H9 (cell line): Measurements from ENCODE around the gene RHOC. TPM values are rescaled to one million over a fixed set of nuclear protein-coding genes. Genes with fewer than 3 reads are reported as not detected.

ENCODE experiments used
- DNase-seq: peaks from one replicate; pipeline ENCODE4 v3.0.0-alpha.2; 2017
- H2AFZ ChIP-seq: one replicate; pipeline ENCODE4 v1.6.1; 2013; ENCODE audit warnings: mild to moderate bottlenecking, low read length, control low read depth, moderate library complexity
- H2AK5ac ChIP-seq: 2 replicates; pipeline ENCODE4 v1.6.1; 2013; ENCODE audit warnings: low read length, control low read depth, mixed read lengths; ENCODE audit not compliant: insufficient read length
- H2BK120ac ChIP-seq: one replicate; pipeline ENCODE4 v1.6.1; 2013; ENCODE audit warnings: low read depth, mild to moderate bottlenecking, low read length, control low read depth, inconsistent platforms; ENCODE audit not compliant: poor library complexity, severe bottlenecking
- H2BK12ac ChIP-seq: 2 replicates; pipeline ENCODE4 v1.6.1; 2013; ENCODE audit warnings: low read length, control low read depth, mixed read lengths, low read depth; ENCODE audit not compliant: insufficient read length
- H2BK15ac ChIP-seq: 2 replicates; pipeline ENCODE4 v1.6.1; 2013; ENCODE audit warnings: low read depth, low read length, control low read depth
- H2BK20ac ChIP-seq: one replicate; pipeline ENCODE4 v1.6.1; 2013; ENCODE audit warnings: low read depth, mild to moderate bottlenecking, low read length, control low read depth, inconsistent platforms; ENCODE audit not compliant: poor library complexity, severe bottlenecking
- H2BK5ac ChIP-seq: 2 replicates; pipeline ENCODE4 v1.6.1; 2013; ENCODE audit warnings: low read length, control low read depth, mixed read lengths; ENCODE audit not compliant: insufficient read length
- H3K14ac ChIP-seq: 2 replicates; pipeline ENCODE4 v1.6.1; 2013; ENCODE audit warnings: low read length, control low read depth; ENCODE audit not compliant: insufficient read depth
- H3K18ac ChIP-seq: 2 replicates; pipeline ENCODE4 v1.6.1; 2013; ENCODE audit warnings: low read depth, mild to moderate bottlenecking, mixed read lengths, low read length, control low read depth; ENCODE audit not compliant: insufficient read length
- H3K23ac ChIP-seq: 2 replicates; pipeline ENCODE4 v1.6.1; 2013; ENCODE audit warnings: low read length, control low read depth, mixed read lengths, low read depth; ENCODE audit not compliant: insufficient read length
- H3K23me2 ChIP-seq: 2 replicates; pipeline ENCODE4 v1.6.1; 2013; ENCODE audit warnings: low read depth, mild to moderate bottlenecking, mixed read lengths, low read length, control low read depth; ENCODE audit not compliant: insufficient read length, poor library complexity, severe bottlenecking
- H3K27ac ChIP-seq: 2 replicates; pipeline ENCODE4 v1.5.1; 2013; ENCODE audit warnings: low read length, control low read depth, mixed read lengths, low read depth; ENCODE audit not compliant: insufficient read length
- H3K27me3 ChIP-seq: 2 replicates; pipeline ENCODE4 v1.6.1; 2013; ENCODE audit warnings: low read length, control low read depth, inconsistent platforms; ENCODE audit not compliant: insufficient read depth
- H3K4ac ChIP-seq: 2 replicates; pipeline ENCODE4 v1.6.1; 2013; ENCODE audit warnings: low read depth, mild to moderate bottlenecking, control low read depth, inconsistent platforms, low read length, moderate library complexity
- H3K4me1 ChIP-seq: 2 replicates; pipeline ENCODE4 v1.6.1; 2013; ENCODE audit warnings: low read length, control low read depth, inconsistent platforms; ENCODE audit not compliant: insufficient read depth
- H3K4me2 ChIP-seq: 2 replicates; pipeline ENCODE4 v1.6.1; 2013; ENCODE audit warnings: low read length, control low read depth, mixed read lengths; ENCODE audit not compliant: insufficient read length, insufficient read depth
- H3K56ac ChIP-seq: 2 replicates; pipeline ENCODE4 v1.6.1; 2013; ENCODE audit warnings: low read depth, mild to moderate bottlenecking, mixed read lengths, low read length, control low read depth; ENCODE audit not compliant: insufficient read length
- H3K79me1 ChIP-seq: 2 replicates; pipeline ENCODE4 v1.6.1; 2013; ENCODE audit warnings: low read depth, mild to moderate bottlenecking, moderate library complexity, low read length, control low read depth, inconsistent platforms; ENCODE audit not compliant: insufficient read depth, poor library complexity, severe bottlenecking
- H3K79me2 ChIP-seq: 2 replicates; pipeline ENCODE4 v1.6.1; 2013; ENCODE audit warnings: low read length, control low read depth, inconsistent platforms; ENCODE audit not compliant: insufficient read depth
- H3K9ac ChIP-seq: 2 replicates; pipeline ENCODE4 v1.6.1; 2013; ENCODE audit warnings: low read length, control low read depth, mixed read lengths; ENCODE audit not compliant: insufficient read length; ENCODE audit errors: extremely low read depth
- H3K9me3 ChIP-seq: one replicate; pipeline ENCODE4 v1.6.1; 2013; ENCODE audit warnings: low read depth, low read length, inconsistent platforms; ENCODE audit not compliant: control insufficient read depth
- H3T11ph ChIP-seq: one replicate; pipeline ENCODE4 v1.6.1; 2013; ENCODE audit warnings: mild to moderate bottlenecking, low read length, control low read depth, inconsistent platforms
- H4K20me1 ChIP-seq: one replicate; pipeline ENCODE4 v1.6.1; 2013; ENCODE audit not compliant: control insufficient read depth, insufficient read length, insufficient read depth
- H4K5ac ChIP-seq: 2 replicates; pipeline ENCODE4 v1.6.1; 2013; ENCODE audit warnings: low read depth, mild to moderate bottlenecking, mixed read lengths, low read length, control low read depth; ENCODE audit not compliant: insufficient read length
- H4K8ac ChIP-seq: replicated peaks from 2 replicates; pipeline ENCODE4 v1.6.1; 2013; ENCODE audit warnings: low read length, control low read depth, mixed read lengths, low read depth; ENCODE audit not compliant: insufficient read length
- H4K91ac ChIP-seq: 2 replicates; pipeline ENCODE4 v1.6.1; 2013; ENCODE audit warnings: low read depth, mild to moderate bottlenecking, moderate library complexity, mixed read lengths, low read length, control low read depth; ENCODE audit not compliant: insufficient read length
- H3K27ac Mint-ChIP-seq, 3 experiments: 2 replicates in 2 of 3; 3 replicates in 1 of 3; pipeline ENCODE4 v1.8.0; 2020 to 2021; ENCODE audit warnings: mixed read lengths in 3 of 3, mild to moderate bottlenecking in 1 of 3, moderate library complexity in 1 of 3
- H3K27me3 Mint-ChIP-seq: 2 replicates; pipeline ENCODE4 v1.8.0; 2021; ENCODE audit warnings: low read depth, mild to moderate bottlenecking, moderate library complexity, mixed read lengths
- H3K36me3 Mint-ChIP-seq, 3 experiments: 2 replicates in 2 of 3; 3 replicates in 1 of 3; pipeline ENCODE4 v1.8.0; 2020 to 2021; ENCODE audit warnings: low read depth in 3 of 3, mixed read lengths in 3 of 3; ENCODE audit not compliant: insufficient read depth in 1 of 3
- H3K4me1 Mint-ChIP-seq, 2 experiments: 2 replicates each; pipeline ENCODE4 v1.8.0; 2020; ENCODE audit warnings: mixed read lengths in 2 of 2
- H3K4me3 Mint-ChIP-seq, 2 experiments: 2 replicates in 1 of 2; 3 replicates in 1 of 2; pipeline ENCODE4 v1.8.0; 2020 to 2021; ENCODE audit warnings: mild to moderate bottlenecking in 2 of 2, mixed read lengths in 2 of 2, moderate library complexity in 1 of 2
- H3K9me3 Mint-ChIP-seq, 2 experiments: 2 replicates in 1 of 2; 3 replicates in 1 of 2; pipeline ENCODE4 v1.8.0; 2020; ENCODE audit warnings: mild to moderate bottlenecking in 2 of 2, mixed read lengths in 2 of 2, moderate library complexity in 1 of 2
- WGBS: extraction: QIAGEN DNeasy Blood & Tissue Kit; methylation state at CpG from one replicate; pipeline ENCODE4 v1.1.7; 2013; ENCODE audit warnings: missing lambda C conversion rate, low lambda C conversion rate, mixed read lengths; ENCODE audit not compliant: insufficient read length; ENCODE audit errors: extremely low coverage; 5-methylcytosine and 5-hydroxymethylcytosine counted together
- total RNA-seq: library from RNA; stranded (reverse); gene quantifications from 2 replicates; pipeline ENCODE4 v1.2.1, GENCODE V29; 2021
- TF ChIP-seq, protein P1 (sequence below): fragments of 200-600 bp; sonication (generic); conservative IDR thresholded peaks from 3 replicates; pipeline ENCODE4 v1.8.0; 2021; ENCODE audit warnings: antibody characterized with exemption, mild to moderate bottlenecking

RHOC gene
- total RNA-seq, 1 experiment from 2014 or later = 68.9 TPM

DNA sequence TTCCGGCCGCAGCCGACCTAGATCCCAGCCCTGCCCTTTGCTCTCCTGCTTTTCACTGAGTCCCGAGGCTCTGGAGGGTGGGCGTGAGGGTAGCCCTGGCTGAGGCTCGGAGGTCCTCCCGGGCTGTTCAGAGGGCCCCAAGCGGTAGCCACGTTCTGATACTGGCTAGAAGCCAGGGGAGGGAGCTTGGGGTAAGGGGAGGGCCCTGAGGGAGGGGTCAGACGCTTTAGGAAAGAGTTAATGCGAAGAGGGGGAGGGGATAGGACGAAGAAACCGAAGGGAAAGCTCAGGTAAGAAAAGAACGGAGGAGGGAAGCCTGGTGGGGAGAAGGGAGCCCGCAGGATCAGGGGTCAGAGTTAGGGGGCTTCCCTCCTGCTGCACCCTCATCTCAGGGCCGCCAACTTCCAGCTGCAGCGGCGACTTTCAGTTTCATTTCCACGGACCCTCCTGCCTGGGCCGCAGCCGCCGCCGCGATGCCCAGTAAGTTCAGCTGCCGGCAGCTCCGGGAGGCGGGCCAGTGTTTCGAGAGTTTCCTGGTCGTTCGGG lies 32.4 kb downstream of the RHOC start, which contains the start of gene MOV10:
Gene MOV10 (plus strand): TSS at position 220 of the 546 bp plus-strand sequence. CDS start 254 bp downstream, at position 474.
- peak within 1 kb of the TSS; percentile 94 to 96 (median 96) for H3K27ac Mint-ChIP-seq
- Histone ChIP-seq H4K91ac (no peak within 1 kb of the TSS), H3K27me3 (peaks cover 6% of the 10 kb centered on the region; the same call in 1 of the 2 replicates), H2AK5ac (no peak within 1 kb of the TSS), H3K9me3 (no peaks in the 10 kb centered on the region), H3K4me1 (peaks cover 6% of the 10 kb centered on the region), H3K27ac (peak within 1 kb of the TSS; percentile 34), H4K5ac (no peak within 1 kb of the TSS), H3T11ph (no peak within 1 kb of the TSS), H4K20me1 (no peaks in the 10 kb centered on the region), H2BK120ac (no peak within 1 kb of the TSS), H2AFZ (no peak within 1 kb of the TSS), H3K4me2 (peak within 1 kb of the TSS; percentile 86), H2BK15ac (no peak within 1 kb of the TSS), H4K8ac (no peak within 1 kb of the TSS), H3K14ac (peak within 1 kb of the TSS; percentile 95), H3K23me2 (peaks cover 14% of the 10 kb centered on the region), H3K79me2 (peaks cover 5% of the 10 kb centered on the region; the same call in 1 of the 2 replicates), H2BK12ac (no peak within 1 kb of the TSS), H3K79me1 (no peaks in the 10 kb centered on the region), H3K56ac (no peak within 1 kb of the TSS), H3K9ac (peak within 1 kb of the TSS; percentile 79), H2BK5ac (no peak within 1 kb of the TSS), H3K23ac (no peak within 1 kb of the TSS), H3K4ac (no peak within 1 kb of the TSS; the same call in 1 of the 2 replicates), H3K18ac (peak within 1 kb of the TSS; percentile 79), H2BK20ac (no peak within 1 kb of the TSS)
- no peaks in the 10 kb centered on the region for H3K9me3 Mint-ChIP-seq
- TF ChIP-seq, protein P1, sequence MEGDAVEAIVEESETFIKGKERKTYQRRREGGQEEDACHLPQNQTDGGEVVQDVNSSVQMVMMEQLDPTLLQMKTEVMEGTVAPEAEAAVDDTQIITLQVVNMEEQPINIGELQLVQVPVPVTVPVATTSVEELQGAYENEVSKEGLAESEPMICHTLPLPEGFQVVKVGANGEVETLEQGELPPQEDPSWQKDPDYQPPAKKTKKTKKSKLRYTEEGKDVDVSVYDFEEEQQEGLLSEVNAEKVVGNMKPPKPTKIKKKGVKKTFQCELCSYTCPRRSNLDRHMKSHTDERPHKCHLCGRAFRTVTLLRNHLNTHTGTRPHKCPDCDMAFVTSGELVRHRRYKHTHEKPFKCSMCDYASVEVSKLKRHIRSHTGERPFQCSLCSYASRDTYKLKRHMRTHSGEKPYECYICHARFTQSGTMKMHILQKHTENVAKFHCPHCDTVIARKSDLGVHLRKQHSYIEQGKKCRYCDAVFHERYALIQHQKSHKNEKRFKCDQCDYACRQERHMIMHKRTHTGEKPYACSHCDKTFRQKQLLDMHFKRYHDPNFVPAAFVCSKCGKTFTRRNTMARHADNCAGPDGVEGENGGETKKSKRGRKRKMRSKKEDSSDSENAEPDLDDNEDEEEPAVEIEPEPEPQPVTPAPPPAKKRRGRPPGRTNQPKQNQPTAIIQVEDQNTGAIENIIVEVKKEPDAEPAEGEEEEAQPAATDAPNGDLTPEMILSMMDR = no peak
- no CpG with 5 or more reads among the region's 30 CpGs for WGBS
- peaks cover 12% of the 10 kb centered on the region for H3K27me3 Mint-ChIP-seq
- peaks cover 11 to 28% (median 21%) of the 10 kb centered on the region in 3 experiments; a peak in 5 of 7 replicates for H3K36me3 Mint-ChIP-seq
- DNase-seq = peak; percentile 77
- peaks cover 49 to 55% of the 10 kb centered on the region in 2 experiments for H3K4me1 Mint-ChIP-seq
- H3K4me3 Mint-ChIP-seq = peak within 1 kb of the TSS; percentile 90 to 95
